ENCODE measurements around the gene ALG12.

- TF ChIP-seq, protein P1, sequence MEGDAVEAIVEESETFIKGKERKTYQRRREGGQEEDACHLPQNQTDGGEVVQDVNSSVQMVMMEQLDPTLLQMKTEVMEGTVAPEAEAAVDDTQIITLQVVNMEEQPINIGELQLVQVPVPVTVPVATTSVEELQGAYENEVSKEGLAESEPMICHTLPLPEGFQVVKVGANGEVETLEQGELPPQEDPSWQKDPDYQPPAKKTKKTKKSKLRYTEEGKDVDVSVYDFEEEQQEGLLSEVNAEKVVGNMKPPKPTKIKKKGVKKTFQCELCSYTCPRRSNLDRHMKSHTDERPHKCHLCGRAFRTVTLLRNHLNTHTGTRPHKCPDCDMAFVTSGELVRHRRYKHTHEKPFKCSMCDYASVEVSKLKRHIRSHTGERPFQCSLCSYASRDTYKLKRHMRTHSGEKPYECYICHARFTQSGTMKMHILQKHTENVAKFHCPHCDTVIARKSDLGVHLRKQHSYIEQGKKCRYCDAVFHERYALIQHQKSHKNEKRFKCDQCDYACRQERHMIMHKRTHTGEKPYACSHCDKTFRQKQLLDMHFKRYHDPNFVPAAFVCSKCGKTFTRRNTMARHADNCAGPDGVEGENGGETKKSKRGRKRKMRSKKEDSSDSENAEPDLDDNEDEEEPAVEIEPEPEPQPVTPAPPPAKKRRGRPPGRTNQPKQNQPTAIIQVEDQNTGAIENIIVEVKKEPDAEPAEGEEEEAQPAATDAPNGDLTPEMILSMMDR (IDR thresholded peaks at IDR 0.05; ENCODE audit: insufficient read depth, low read depth, low read length), result no peak
- TF ChIP-seq EZH2 (IDR thresholded peaks at IDR 0.05; ENCODE audit: insufficient read depth, low read length), result no peak
These were observed 2.6 kb downstream of the ALG12 start for GRCh38 chr22:49915610-49916009.
